Ishikawa (cell line): ENCODE data around the gene COPRS.

Experiments used
- CEBPB ChIP-seq: IDR thresholded peaks from 2 replicates; pipeline ENCODE4 v1.6.1; 2012
- EP300 ChIP-seq: IDR thresholded peaks from 2 replicates; pipeline ENCODE4 v1.6.1; 2012; ENCODE audit warnings: borderline replicate concordance
- RAD21 ChIP-seq: IDR thresholded peaks from 2 replicates; pipeline ENCODE4 v1.6.1; 2012; ENCODE audit warnings: low read depth
- TAF1 ChIP-seq: IDR thresholded peaks from 2 replicates; pipeline ENCODE4 v1.6.1; 2012; ENCODE audit warnings: low read depth, mild to moderate bottlenecking
- TCF12 ChIP-seq: IDR thresholded peaks from 2 replicates; pipeline ENCODE4 v1.6.1; 2012; ENCODE audit warnings: low read depth
- TEAD4 ChIP-seq: IDR thresholded peaks from 2 replicates; pipeline ENCODE4 v1.6.1; 2012
- YY1 ChIP-seq: IDR thresholded peaks from 2 replicates; pipeline ENCODE4 v1.6.1; 2012; ENCODE audit warnings: low read depth
- TF ChIP-seq, protein P1 (sequence below): IDR thresholded peaks from 2 replicates; pipeline ENCODE4 v1.6.1; 2012
- TF ChIP-seq, protein P2 (sequence below): IDR thresholded peaks from 2 replicates; pipeline ENCODE4 v1.6.1; 2012
- TF ChIP-seq, protein P3 (sequence below): IDR thresholded peaks from 2 replicates; pipeline ENCODE4 v1.6.1; 2012; ENCODE audit warnings: low read depth, mild to moderate bottlenecking

DNA sequence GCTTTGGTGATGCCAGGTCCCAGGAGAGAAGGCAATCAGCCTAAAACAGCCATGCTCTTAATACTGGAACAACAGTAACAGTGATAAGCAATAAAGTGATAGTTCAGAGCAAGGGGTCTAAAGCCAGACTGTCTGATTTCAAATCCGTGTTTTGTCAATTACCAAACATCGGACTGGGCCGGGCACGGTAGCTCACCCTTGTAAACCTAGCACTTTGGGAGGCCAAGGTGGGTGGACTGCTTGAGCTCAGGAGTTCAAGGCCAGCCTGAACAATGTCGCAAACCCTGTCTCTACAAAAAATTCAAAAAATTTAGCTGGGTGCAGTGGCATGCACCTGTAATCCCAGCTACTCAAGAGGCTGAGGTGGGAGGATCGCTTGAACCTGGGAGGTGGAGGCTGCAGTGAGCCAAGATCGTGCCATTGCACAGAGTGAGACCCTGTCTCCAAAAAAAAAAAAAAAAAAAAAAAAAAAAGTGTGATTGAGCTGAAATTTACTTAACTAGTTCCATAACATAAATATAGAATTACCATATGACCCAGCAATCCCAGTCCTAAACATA, 5.1 kb downstream of the COPRS start:
- TF ChIP-seq, protein P1, sequence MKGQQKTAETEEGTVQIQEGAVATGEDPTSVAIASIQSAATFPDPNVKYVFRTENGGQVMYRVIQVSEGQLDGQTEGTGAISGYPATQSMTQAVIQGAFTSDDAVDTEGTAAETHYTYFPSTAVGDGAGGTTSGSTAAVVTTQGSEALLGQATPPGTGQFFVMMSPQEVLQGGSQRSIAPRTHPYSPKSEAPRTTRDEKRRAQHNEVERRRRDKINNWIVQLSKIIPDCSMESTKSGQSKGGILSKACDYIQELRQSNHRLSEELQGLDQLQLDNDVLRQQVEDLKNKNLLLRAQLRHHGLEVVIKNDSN = no peak
- TF ChIP-seq EP300 (no peak), RAD21 (no peak), TEAD4 (no peak), TCF12 (no peak), YY1 (no peak), CEBPB (no peak), TAF1 (no peak)
- TF ChIP-seq, protein P2, sequence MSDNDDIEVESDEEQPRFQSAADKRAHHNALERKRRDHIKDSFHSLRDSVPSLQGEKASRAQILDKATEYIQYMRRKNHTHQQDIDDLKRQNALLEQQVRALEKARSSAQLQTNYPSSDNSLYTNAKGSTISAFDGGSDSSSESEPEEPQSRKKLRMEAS = no peak
- TF ChIP-seq, protein P3, sequence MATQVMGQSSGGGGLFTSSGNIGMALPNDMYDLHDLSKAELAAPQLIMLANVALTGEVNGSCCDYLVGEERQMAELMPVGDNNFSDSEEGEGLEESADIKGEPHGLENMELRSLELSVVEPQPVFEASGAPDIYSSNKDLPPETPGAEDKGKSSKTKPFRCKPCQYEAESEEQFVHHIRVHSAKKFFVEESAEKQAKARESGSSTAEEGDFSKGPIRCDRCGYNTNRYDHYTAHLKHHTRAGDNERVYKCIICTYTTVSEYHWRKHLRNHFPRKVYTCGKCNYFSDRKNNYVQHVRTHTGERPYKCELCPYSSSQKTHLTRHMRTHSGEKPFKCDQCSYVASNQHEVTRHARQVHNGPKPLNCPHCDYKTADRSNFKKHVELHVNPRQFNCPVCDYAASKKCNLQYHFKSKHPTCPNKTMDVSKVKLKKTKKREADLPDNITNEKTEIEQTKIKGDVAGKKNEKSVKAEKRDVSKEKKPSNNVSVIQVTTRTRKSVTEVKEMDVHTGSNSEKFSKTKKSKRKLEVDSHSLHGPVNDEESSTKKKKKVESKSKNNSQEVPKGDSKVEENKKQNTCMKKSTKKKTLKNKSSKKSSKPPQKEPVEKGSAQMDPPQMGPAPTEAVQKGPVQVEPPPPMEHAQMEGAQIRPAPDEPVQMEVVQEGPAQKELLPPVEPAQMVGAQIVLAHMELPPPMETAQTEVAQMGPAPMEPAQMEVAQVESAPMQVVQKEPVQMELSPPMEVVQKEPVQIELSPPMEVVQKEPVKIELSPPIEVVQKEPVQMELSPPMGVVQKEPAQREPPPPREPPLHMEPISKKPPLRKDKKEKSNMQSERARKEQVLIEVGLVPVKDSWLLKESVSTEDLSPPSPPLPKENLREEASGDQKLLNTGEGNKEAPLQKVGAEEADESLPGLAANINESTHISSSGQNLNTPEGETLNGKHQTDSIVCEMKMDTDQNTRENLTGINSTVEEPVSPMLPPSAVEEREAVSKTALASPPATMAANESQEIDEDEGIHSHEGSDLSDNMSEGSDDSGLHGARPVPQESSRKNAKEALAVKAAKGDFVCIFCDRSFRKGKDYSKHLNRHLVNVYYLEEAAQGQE = no peak
